HEK293 (cell line): Measurements from ENCODE around the gene KLHDC8B.

ENCODE experiments used
- CTCF ChIA-PET: fragments of 350-600 bp; formaldehyde crosslinking; extraction: SDS; loops from one replicate; lab custom pipeline; 2021; ENCODE audit warnings: antibody characterized with exemption; lab: Yijun Ruan, JAX
- POLR2A ChIA-PET: fragments of 300-600 bp; formaldehyde crosslinking; extraction: SDS; loops from one replicate; lab custom pipeline; 2020; ENCODE audit warnings: antibody characterized with exemption, inconsistent platforms; lab: Yijun Ruan, JAX
- H3K27ac ChIP-seq: fragments of 200-500 bp; sonication (Bioruptor generic); 2 replicates; pipeline ENCODE4 v1.5.1; 2014; ENCODE audit warnings: low read depth, low read length, control low read depth, inconsistent platforms; ENCODE audit errors: extremely low read depth
- H3K36me3 ChIP-seq, 2 experiments: fragments of 200-500 bp in 1 of 2; sonication (Bioruptor generic) in 1 of 2; 1 replicate in 1 of 2; 2 replicates in 1 of 2; pipeline ENCODE4 v1.5.1; 2014 to 2017; ENCODE audit warnings: inconsistent platforms in 2 of 2, low read length in 2 of 2; ENCODE audit not compliant: control insufficient read depth in 2 of 2, insufficient read depth in 1 of 2
- H3K4me1 ChIP-seq: fragments of 200-500 bp; sonication (Bioruptor generic); 2 replicates; pipeline ENCODE4 v1.5.1; 2014; ENCODE audit warnings: mild to moderate bottlenecking, low read length, inconsistent platforms; ENCODE audit not compliant: control insufficient read depth, insufficient read depth
- H3K4me3 ChIP-seq: 2 replicates; pipeline ENCODE4 v1.5.1; 2011; ENCODE audit warnings: low read depth, mild to moderate bottlenecking, control low read depth, low read length, moderate library complexity
- H3K9me3 ChIP-seq: fragments of 200-500 bp; sonication (Bioruptor generic); 2 replicates; pipeline ENCODE4 v1.5.1; 2014; ENCODE audit warnings: low read depth, low read length, inconsistent platforms; ENCODE audit not compliant: control insufficient read depth, insufficient read depth
- AEBP2 ChIP-seq: fragments of 450-650 bp; formaldehyde crosslinking; IDR thresholded peaks from 2 replicates; pipeline ENCODE4 v1.5.1; 2016; ENCODE audit warnings: missing biosample characterization, missing genetic modification characterization, borderline replicate concordance
- ATF2 ChIP-seq: fragments of 450-650 bp; formaldehyde crosslinking; IDR thresholded peaks from 2 replicates; pipeline ENCODE4 v1.5.1; 2016; ENCODE audit warnings: missing biosample characterization, missing genetic modification characterization, low read depth
- EGR2 ChIP-seq: fragments of 450-650 bp; formaldehyde crosslinking; IDR thresholded peaks from 2 replicates; pipeline ENCODE4 v1.5.1; 2016; ENCODE audit warnings: low read depth, missing biosample characterization, missing genetic modification characterization
- FEZF1 ChIP-seq: fragments of 450-650 bp; formaldehyde crosslinking; IDR thresholded peaks from 2 replicates; pipeline ENCODE4 v1.5.1; 2016; ENCODE audit warnings: missing biosample characterization, missing genetic modification characterization
- HIC1 ChIP-seq: fragments of 450-650 bp; formaldehyde crosslinking; IDR thresholded peaks from 2 replicates; pipeline ENCODE4 v1.5.1; 2016; ENCODE audit warnings: missing biosample characterization, missing genetic modification characterization
- RBAK ChIP-seq: fragments of 450-650 bp; formaldehyde crosslinking; IDR thresholded peaks from 2 replicates; pipeline ENCODE4 v1.5.1; 2016; ENCODE audit warnings: missing biosample characterization, missing genetic modification characterization
- SP7 ChIP-seq: fragments of 450-650 bp; formaldehyde crosslinking; IDR thresholded peaks from 2 replicates; pipeline ENCODE4 v1.5.1; 2016; ENCODE audit warnings: missing biosample characterization, missing genetic modification characterization
- ZBTB48 ChIP-seq: fragments of 450-650 bp; formaldehyde crosslinking; IDR thresholded peaks from 2 replicates; pipeline ENCODE4 v1.5.1; 2016; ENCODE audit warnings: missing biosample characterization, missing genetic modification characterization
- ZBTB7A ChIP-seq: fragments of 450-650 bp; formaldehyde crosslinking; IDR thresholded peaks from 2 replicates; pipeline ENCODE4 v1.5.1; 2016; ENCODE audit warnings: low read depth, missing biosample characterization, missing genetic modification characterization
- ZFHX2 ChIP-seq: fragments of 450-650 bp; formaldehyde crosslinking; conservative IDR thresholded peaks from 2 replicates; pipeline ENCODE4 v1.5.1; 2016; ENCODE audit warnings: missing biosample characterization, missing genetic modification characterization
- ZNF16 ChIP-seq: fragments of 450-650 bp; formaldehyde crosslinking; IDR thresholded peaks from 2 replicates; pipeline ENCODE4 v1.5.1; 2016; ENCODE audit warnings: low read depth, missing biosample characterization, missing genetic modification characterization
- ZNF214 ChIP-seq: fragments of 450-650 bp; formaldehyde crosslinking; IDR thresholded peaks from 2 replicates; pipeline ENCODE4 v1.5.1; 2017; ENCODE audit warnings: missing biosample characterization, mild to moderate bottlenecking, missing genetic modification characterization, borderline replicate concordance
- ZNF248 ChIP-seq: fragments of 450-650 bp; formaldehyde crosslinking; IDR thresholded peaks from 2 replicates; pipeline ENCODE4 v1.5.1; 2017; ENCODE audit warnings: missing biosample characterization, missing genetic modification characterization
- ZNF350 ChIP-seq: fragments of 450-650 bp; formaldehyde crosslinking; IDR thresholded peaks from 2 replicates; pipeline ENCODE4 v1.5.0; 2017; ENCODE audit warnings: missing biosample characterization, mild to moderate bottlenecking, missing genetic modification characterization
- ZNF558 ChIP-seq: fragments of 450-650 bp; formaldehyde crosslinking; IDR thresholded peaks from 2 replicates; pipeline ENCODE4 v1.5.1; 2016; ENCODE audit warnings: missing biosample characterization, missing genetic modification characterization
- ZNF560 ChIP-seq: fragments of 450-650 bp; formaldehyde crosslinking; IDR thresholded peaks from 2 replicates; pipeline ENCODE4 v1.5.1; 2017; ENCODE audit warnings: missing biosample characterization, missing genetic modification characterization, borderline replicate concordance
- ZNF624 ChIP-seq: fragments of 450-650 bp; formaldehyde crosslinking; IDR thresholded peaks from 2 replicates; pipeline ENCODE4 v1.5.1; 2017; ENCODE audit warnings: missing biosample characterization, missing genetic modification characterization
- ZNF664 ChIP-seq: fragments of 450-650 bp; formaldehyde crosslinking; IDR thresholded peaks from 2 replicates; pipeline ENCODE4 v1.5.1; 2016; ENCODE audit warnings: missing biosample characterization, missing genetic modification characterization
- ZNF701 ChIP-seq: fragments of 450-650 bp; formaldehyde crosslinking; IDR thresholded peaks from 2 replicates; pipeline ENCODE4 v1.5.1; 2016; ENCODE audit warnings: missing biosample characterization, missing genetic modification characterization
- ZNF776 ChIP-seq: fragments of 450-650 bp; formaldehyde crosslinking; IDR thresholded peaks from 2 replicates; pipeline ENCODE4 v1.5.0; 2017; ENCODE audit warnings: missing biosample characterization, missing genetic modification characterization, borderline replicate concordance
- ZNF777 ChIP-seq: fragments of 450-650 bp; formaldehyde crosslinking; IDR thresholded peaks from 2 replicates; pipeline ENCODE4 v1.5.1; 2017; ENCODE audit warnings: missing biosample characterization, missing genetic modification characterization, borderline replicate concordance
- ZNF837 ChIP-seq: fragments of 450-650 bp; formaldehyde crosslinking; IDR thresholded peaks from 2 replicates; pipeline ENCODE4 v1.5.1; 2016; ENCODE audit warnings: missing biosample characterization, missing genetic modification characterization

KLHDC8B gene

GRCh38 chr3:49123687-49124086 lies 47.7 kb upstream of the KLHDC8B start (continued):
- TF ChIP-seq ZNF664 (tag by site-specific recombination) (no peak), ZNF624 (tag by site-specific recombination) (no peak), ZBTB7A (tag by site-specific recombination) (no peak), RBAK (tag by site-specific recombination) (no peak), AEBP2 (tag by site-specific recombination) (no peak), ZNF214 (tag by site-specific recombination) (no peak), ZNF16 (no peak)

GRCh38 chr3:49124203-49124602 lies 47.2 kb upstream of the KLHDC8B start:
- CTCF ChIA-PET, result no interaction called here
- 0 out of 2 replicates have a peak, but pooled peaks have one; percentile 26 for TF ChIP-seq HIC1 (tag by site-specific recombination)
- no peak for TF ChIP-seq ZNF777 (tag by site-specific recombination)
- Histone ChIP-seq H3K4me3 (no peak overlapping the region), H3K36me3 (peaks cover 0 to 67% of the 10 kb centered on the region in 2 experiments; a peak in 2 of 3 replicates), H3K27ac (no peak overlapping the region), H3K9me3 (no peaks in the 10 kb centered on the region), H3K4me1 (peaks cover 6% of the 10 kb centered on the region; the same call in 1 of the 2 replicates)
- POLR2A ChIA-PET, result no interaction called here

- H3K9me3 ChIP-seq, result no peaks in the 10 kb centered on the region
- H3K27ac ChIP-seq, result no peak overlapping the region
- no peak overlapping the region for H3K4me3 ChIP-seq
- ChIA-PET POLR2A (interaction anchor here (0.6 kb wide), 1 partner anchor 284 kb away, joined by 3 read pairs; no protein-coding TSS in a partner anchor), CTCF (no interaction called here)
- TF ChIP-seq SP7 (tag by site-specific recombination) (no peak), ZNF248 (tag by site-specific recombination) (no peak), ZFHX2 (peak; percentile 76), EGR2 (tag by site-specific recombination) (peak; percentile 65)
- H3K36me3 ChIP-seq, result peaks cover 0 to 74% of the 10 kb centered on the region in 2 experiments; a peak in 2 of 3 replicates
- H3K4me1 ChIP-seq, result no peaks in the 10 kb centered on the region
Observed at GRCh38 chr3:49124991-49125670, 46.3 kb upstream of the KLHDC8B start.

GRCh38 chr3:49131040-49131439 lies 40.4 kb upstream of the KLHDC8B start:
- H3K36me3 ChIP-seq, result peaks cover 0 to 41% of the 10 kb centered on the region in 2 experiments; a peak in 2 of 3 replicates
- no peak overlapping the region for H3K27ac ChIP-seq
- H3K9me3 ChIP-seq, result no peaks in the 10 kb centered on the region
- ChIA-PET CTCF (interaction anchor here (0.6 kb wide), 1 partner anchor 393 kb away, joined by 4 read pairs; no protein-coding TSS in a partner anchor), POLR2A (interaction anchor here (0.6 to 3.4 kb wide), 2 partner anchors 10 to 25 kb away, joined by 4 to 31 read pairs; partner anchors contain the start of gene USP19)
- no peak for TF ChIP-seq ZNF350 (tag by site-specific recombination)
- no peak for TF ChIP-seq ZBTB48 (tag by site-specific recombination)
- TF ChIP-seq ZNF776 (tag by site-specific recombination), result no peak
- TF ChIP-seq ZNF701 (tag by site-specific recombination), result no peak
- TF ChIP-seq FEZF1 (tag by site-specific recombination), result no peak
- no peak for TF ChIP-seq ATF2 (tag by site-specific recombination)
- no peak for TF ChIP-seq ZNF837 (tag by site-specific recombination)
- no peak for TF ChIP-seq ZNF558 (tag by site-specific recombination)
- no peak for TF ChIP-seq ZNF560
- H3K4me1 ChIP-seq, result no peaks in the 10 kb centered on the region; the same call in 1 of the 2 replicates
- no peak overlapping the region for H3K4me3 ChIP-seq
